H9 (cell line): ENCODE measurements around the gene PDE8A. TPM values are rescaled to one million over a fixed set of nuclear protein-coding genes. Genes with fewer than 3 reads are reported as not detected.

Experiments
- DNase-seq: peaks from one replicate; pipeline ENCODE4 v3.0.0-alpha.2; 2017
- H2AFZ ChIP-seq: one replicate; pipeline ENCODE4 v1.6.1; 2013; ENCODE audit warnings: mild to moderate bottlenecking, low read length, control low read depth, moderate library complexity
- H2AK5ac ChIP-seq: 2 replicates; pipeline ENCODE4 v1.6.1; 2013; ENCODE audit warnings: low read length, control low read depth, mixed read lengths; ENCODE audit not compliant: insufficient read length
- H2BK120ac ChIP-seq: one replicate; pipeline ENCODE4 v1.6.1; 2013; ENCODE audit warnings: low read depth, mild to moderate bottlenecking, low read length, control low read depth, inconsistent platforms; ENCODE audit not compliant: poor library complexity, severe bottlenecking
- H2BK12ac ChIP-seq: 2 replicates; pipeline ENCODE4 v1.6.1; 2013; ENCODE audit warnings: low read length, control low read depth, mixed read lengths, low read depth; ENCODE audit not compliant: insufficient read length
- H2BK15ac ChIP-seq: 2 replicates; pipeline ENCODE4 v1.6.1; 2013; ENCODE audit warnings: low read depth, low read length, control low read depth
- H2BK20ac ChIP-seq: one replicate; pipeline ENCODE4 v1.6.1; 2013; ENCODE audit warnings: low read depth, mild to moderate bottlenecking, low read length, control low read depth, inconsistent platforms; ENCODE audit not compliant: poor library complexity, severe bottlenecking
- H2BK5ac ChIP-seq: 2 replicates; pipeline ENCODE4 v1.6.1; 2013; ENCODE audit warnings: low read length, control low read depth, mixed read lengths; ENCODE audit not compliant: insufficient read length
- H3K14ac ChIP-seq: 2 replicates; pipeline ENCODE4 v1.6.1; 2013; ENCODE audit warnings: low read length, control low read depth; ENCODE audit not compliant: insufficient read depth
- H3K18ac ChIP-seq: 2 replicates; pipeline ENCODE4 v1.6.1; 2013; ENCODE audit warnings: low read depth, mild to moderate bottlenecking, mixed read lengths, low read length, control low read depth; ENCODE audit not compliant: insufficient read length
- H3K23ac ChIP-seq: 2 replicates; pipeline ENCODE4 v1.6.1; 2013; ENCODE audit warnings: low read length, control low read depth, mixed read lengths, low read depth; ENCODE audit not compliant: insufficient read length
- H3K23me2 ChIP-seq: 2 replicates; pipeline ENCODE4 v1.6.1; 2013; ENCODE audit warnings: low read depth, mild to moderate bottlenecking, mixed read lengths, low read length, control low read depth; ENCODE audit not compliant: insufficient read length, poor library complexity, severe bottlenecking
- H3K27ac ChIP-seq: 2 replicates; pipeline ENCODE4 v1.5.1; 2013; ENCODE audit warnings: low read length, control low read depth, mixed read lengths, low read depth; ENCODE audit not compliant: insufficient read length
- H3K27me3 ChIP-seq: 2 replicates; pipeline ENCODE4 v1.6.1; 2013; ENCODE audit warnings: low read length, control low read depth, inconsistent platforms; ENCODE audit not compliant: insufficient read depth
- H3K4ac ChIP-seq: 2 replicates; pipeline ENCODE4 v1.6.1; 2013; ENCODE audit warnings: low read depth, mild to moderate bottlenecking, control low read depth, inconsistent platforms, low read length, moderate library complexity
- H3K4me1 ChIP-seq: 2 replicates; pipeline ENCODE4 v1.6.1; 2013; ENCODE audit warnings: low read length, control low read depth, inconsistent platforms; ENCODE audit not compliant: insufficient read depth
- H3K4me2 ChIP-seq: 2 replicates; pipeline ENCODE4 v1.6.1; 2013; ENCODE audit warnings: low read length, control low read depth, mixed read lengths; ENCODE audit not compliant: insufficient read length, insufficient read depth
- H3K56ac ChIP-seq: 2 replicates; pipeline ENCODE4 v1.6.1; 2013; ENCODE audit warnings: low read depth, mild to moderate bottlenecking, mixed read lengths, low read length, control low read depth; ENCODE audit not compliant: insufficient read length
- H3K79me1 ChIP-seq: 2 replicates; pipeline ENCODE4 v1.6.1; 2013; ENCODE audit warnings: low read depth, mild to moderate bottlenecking, moderate library complexity, low read length, control low read depth, inconsistent platforms; ENCODE audit not compliant: insufficient read depth, poor library complexity, severe bottlenecking
- H3K79me2 ChIP-seq: 2 replicates; pipeline ENCODE4 v1.6.1; 2013; ENCODE audit warnings: low read length, control low read depth, inconsistent platforms; ENCODE audit not compliant: insufficient read depth
- H3K9ac ChIP-seq: 2 replicates; pipeline ENCODE4 v1.6.1; 2013; ENCODE audit warnings: low read length, control low read depth, mixed read lengths; ENCODE audit not compliant: insufficient read length; ENCODE audit errors: extremely low read depth
- H3K9me3 ChIP-seq: one replicate; pipeline ENCODE4 v1.6.1; 2013; ENCODE audit warnings: low read depth, low read length, inconsistent platforms; ENCODE audit not compliant: control insufficient read depth
- H3T11ph ChIP-seq: one replicate; pipeline ENCODE4 v1.6.1; 2013; ENCODE audit warnings: mild to moderate bottlenecking, low read length, control low read depth, inconsistent platforms
- H4K20me1 ChIP-seq: one replicate; pipeline ENCODE4 v1.6.1; 2013; ENCODE audit not compliant: control insufficient read depth, insufficient read length, insufficient read depth
- H4K5ac ChIP-seq: 2 replicates; pipeline ENCODE4 v1.6.1; 2013; ENCODE audit warnings: low read depth, mild to moderate bottlenecking, mixed read lengths, low read length, control low read depth; ENCODE audit not compliant: insufficient read length
- H4K8ac ChIP-seq: replicated peaks from 2 replicates; pipeline ENCODE4 v1.6.1; 2013; ENCODE audit warnings: low read length, control low read depth, mixed read lengths, low read depth; ENCODE audit not compliant: insufficient read length
- H4K91ac ChIP-seq: 2 replicates; pipeline ENCODE4 v1.6.1; 2013; ENCODE audit warnings: low read depth, mild to moderate bottlenecking, moderate library complexity, mixed read lengths, low read length, control low read depth; ENCODE audit not compliant: insufficient read length
- H3K27ac Mint-ChIP-seq, 3 experiments: 2 replicates in 2 of 3; 3 replicates in 1 of 3; pipeline ENCODE4 v1.8.0; 2020 to 2021; ENCODE audit warnings: mixed read lengths in 3 of 3, mild to moderate bottlenecking in 1 of 3, moderate library complexity in 1 of 3
- H3K27me3 Mint-ChIP-seq: 2 replicates; pipeline ENCODE4 v1.8.0; 2021; ENCODE audit warnings: low read depth, mild to moderate bottlenecking, moderate library complexity, mixed read lengths
- H3K36me3 Mint-ChIP-seq, 3 experiments: 2 replicates in 2 of 3; 3 replicates in 1 of 3; pipeline ENCODE4 v1.8.0; 2020 to 2021; ENCODE audit warnings: low read depth in 3 of 3, mixed read lengths in 3 of 3; ENCODE audit not compliant: insufficient read depth in 1 of 3
- H3K4me1 Mint-ChIP-seq, 2 experiments: 2 replicates each; pipeline ENCODE4 v1.8.0; 2020; ENCODE audit warnings: mixed read lengths in 2 of 2
- H3K4me3 Mint-ChIP-seq, 2 experiments: 2 replicates in 1 of 2; 3 replicates in 1 of 2; pipeline ENCODE4 v1.8.0; 2020 to 2021; ENCODE audit warnings: mild to moderate bottlenecking in 2 of 2, mixed read lengths in 2 of 2, moderate library complexity in 1 of 2
- H3K9me3 Mint-ChIP-seq, 2 experiments: 2 replicates in 1 of 2; 3 replicates in 1 of 2; pipeline ENCODE4 v1.8.0; 2020; ENCODE audit warnings: mild to moderate bottlenecking in 2 of 2, mixed read lengths in 2 of 2, moderate library complexity in 1 of 2
- CTCF ChIP-seq: fragments of 200-600 bp; sonication (generic); conservative IDR thresholded peaks from 3 replicates; pipeline ENCODE4 v1.8.0; 2021; ENCODE audit warnings: antibody characterized with exemption, mild to moderate bottlenecking
- total RNA-seq: library from RNA; stranded (reverse); gene quantifications from 2 replicates; pipeline ENCODE4 v1.2.1, GENCODE V29; 2021

The PDE8A gene
- total RNA-seq, 1 experiment from 2014 or later, result 9.3 TPM

DNA sequence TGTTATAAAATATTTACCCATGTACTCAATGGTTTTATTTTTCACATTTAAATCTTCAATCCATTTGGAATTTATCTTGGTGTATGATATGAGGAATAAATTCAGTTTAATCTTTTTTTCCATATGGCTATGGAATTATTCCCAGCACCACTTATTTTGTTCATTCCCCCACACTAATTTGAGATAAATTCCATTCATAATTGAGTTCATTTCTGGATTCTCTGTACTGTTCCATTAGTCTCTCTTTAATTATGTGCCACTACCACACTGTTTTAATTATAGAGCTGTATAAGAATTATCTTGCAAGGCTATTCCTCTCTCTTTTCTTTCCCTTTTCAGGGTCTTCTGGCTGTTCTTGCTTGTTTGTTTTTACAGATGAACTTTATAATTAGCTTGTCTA lies 34.6 kb downstream of the PDE8A start:
- no peak overlapping the region for H3K18ac ChIP-seq
- Mint-ChIP-seq H3K36me3 (no peaks in the 10 kb centered on the region), H3K27ac (no peak overlapping the region), H3K4me3 (no peak overlapping the region), H3K9me3 (no peaks in the 10 kb centered on the region), H3K4me1 (peaks cover 12 to 13% of the 10 kb centered on the region in 2 experiments), H3K27me3 (no peaks in the 10 kb centered on the region)
- no peak overlapping the region for H3K14ac ChIP-seq
- no peak overlapping the region for H3K4ac ChIP-seq
- no peak overlapping the region for H3T11ph ChIP-seq
- no peak overlapping the region for H3K9ac ChIP-seq
- no peak for DNase-seq
- H2BK20ac ChIP-seq, result no peak overlapping the region
- H3K27me3 ChIP-seq, result no peaks in the 10 kb centered on the region
- H2BK5ac ChIP-seq, result no peak overlapping the region
- H3K23me2 ChIP-seq, result no peaks in the 10 kb centered on the region
- no peaks in the 10 kb centered on the region for H3K9me3 ChIP-seq
- H4K20me1 ChIP-seq, result no peaks in the 10 kb centered on the region
- H3K4me2 ChIP-seq, result no peak overlapping the region
- no peak overlapping the region for H2BK15ac ChIP-seq
- H4K91ac ChIP-seq, result no peak overlapping the region
- H3K79me1 ChIP-seq, result no peaks in the 10 kb centered on the region
- TF ChIP-seq CTCF, result no peak
- H3K79me2 ChIP-seq, result no peaks in the 10 kb centered on the region
- H3K27ac ChIP-seq, result no peak overlapping the region
- no peak overlapping the region for H3K56ac ChIP-seq
- no peak overlapping the region for H2BK120ac ChIP-seq
- H4K8ac ChIP-seq, result no peak overlapping the region
- no peaks in the 10 kb centered on the region for H3K4me1 ChIP-seq
- no peak overlapping the region for H2AK5ac ChIP-seq
- H3K23ac ChIP-seq, result no peak overlapping the region
- no peak overlapping the region for H2AFZ ChIP-seq
- H2BK12ac ChIP-seq, result no peak overlapping the region
- no peak overlapping the region for H4K5ac ChIP-seq
